Trophoblast cell (in vitro differentiated cells and primary cell): ENCODE measurements around the gene XAB2.

Experiments
- DNase-seq, 2 donors: peaks; one replicate each; pipeline ENCODE4 v3.0.0-alpha.2; 2016
- H2AFZ ChIP-seq: 2 replicates; pipeline ENCODE4 v1.6.1; 2013; ENCODE audit warnings: low read length, moderate library complexity, mild to moderate bottlenecking; ENCODE audit not compliant: insufficient read depth, poor library complexity
- H2AK5ac ChIP-seq: 2 replicates; pipeline ENCODE4 v1.6.1; 2013; ENCODE audit warnings: mild to moderate bottlenecking, low read length
- H2BK120ac ChIP-seq: 2 replicates; pipeline ENCODE4 v1.6.1; 2013; ENCODE audit warnings: low read length, mild to moderate bottlenecking, moderate library complexity; ENCODE audit not compliant: insufficient read depth, poor library complexity
- H2BK12ac ChIP-seq: 2 replicates; pipeline ENCODE4 v1.6.1; 2013; ENCODE audit warnings: mild to moderate bottlenecking, low read length, moderate library complexity
- H2BK5ac ChIP-seq: 2 replicates; pipeline ENCODE4 v1.6.1; 2013; ENCODE audit warnings: low read length, low read depth, moderate library complexity, mild to moderate bottlenecking; ENCODE audit not compliant: poor library complexity
- H3K14ac ChIP-seq: 2 replicates; pipeline ENCODE4 v1.6.1; 2013; ENCODE audit warnings: mild to moderate bottlenecking, low read length
- H3K18ac ChIP-seq: 2 replicates; pipeline ENCODE4 v1.6.1; 2013; ENCODE audit warnings: mild to moderate bottlenecking, low read length
- H3K23ac ChIP-seq: 2 replicates; pipeline ENCODE4 v1.6.1; 2013; ENCODE audit warnings: low read length
- H3K27ac ChIP-seq: 2 replicates; pipeline ENCODE4 v1.5.1; 2013; ENCODE audit warnings: low read depth, mild to moderate bottlenecking, inconsistent platforms, low read length, moderate library complexity
- H3K27me3 ChIP-seq: 2 replicates; pipeline ENCODE4 v1.6.1; 2013; ENCODE audit warnings: inconsistent platforms, mild to moderate bottlenecking, low read length, moderate library complexity; ENCODE audit not compliant: insufficient read depth
- H3K36me3 ChIP-seq, 2 experiments: 1 replicate in 1 of 2; 2 replicates in 1 of 2; pipeline ENCODE4 v1.6.1; 2013; ENCODE audit warnings: low read length in 2 of 2, mild to moderate bottlenecking in 2 of 2, moderate library complexity in 1 of 2; ENCODE audit not compliant: insufficient read depth in 2 of 2, control insufficient read depth in 1 of 2
- H3K4ac ChIP-seq: 2 replicates; pipeline ENCODE4 v1.6.1; 2013; ENCODE audit warnings: low read depth, mild to moderate bottlenecking, low read length, moderate library complexity
- H3K4me1 ChIP-seq, 2 experiments: 1 replicate in 1 of 2; 2 replicates in 1 of 2; pipeline ENCODE4 v1.6.1; 2013; ENCODE audit warnings: low read length in 2 of 2, mild to moderate bottlenecking in 2 of 2, moderate library complexity in 1 of 2; ENCODE audit not compliant: insufficient read depth in 2 of 2, control insufficient read depth in 1 of 2
- H3K4me2 ChIP-seq: 2 replicates; pipeline ENCODE4 v1.6.1; 2013; ENCODE audit warnings: inconsistent platforms, mild to moderate bottlenecking, low read length, moderate library complexity
- H3K4me3 ChIP-seq: 2 replicates; pipeline ENCODE4 v1.5.1; 2013; ENCODE audit warnings: mild to moderate bottlenecking, low read depth, low read length, inconsistent platforms
- H3K79me1 ChIP-seq: one replicate; pipeline ENCODE4 v1.6.1; 2013; ENCODE audit warnings: low read length
- H3K79me2 ChIP-seq: 2 replicates; pipeline ENCODE4 v1.6.1; 2013; ENCODE audit warnings: low read length, mild to moderate bottlenecking; ENCODE audit not compliant: control insufficient read depth, insufficient read depth, poor library complexity
- H3K9ac ChIP-seq: 2 replicates; pipeline ENCODE4 v1.6.1; 2013; ENCODE audit warnings: mild to moderate bottlenecking, low read length
- H3K9me3 ChIP-seq: 2 replicates; pipeline ENCODE4 v1.6.1; 2013; ENCODE audit warnings: low read depth, mild to moderate bottlenecking, control low read depth, inconsistent platforms, low read length; ENCODE audit not compliant: insufficient read depth
- H4K12ac ChIP-seq: 2 replicates; pipeline ENCODE4 v1.6.1; 2013; ENCODE audit warnings: low read depth, mild to moderate bottlenecking, low read length, moderate library complexity
- H4K8ac ChIP-seq: 2 replicates; pipeline ENCODE4 v1.6.1; 2013; ENCODE audit warnings: low read depth, mild to moderate bottlenecking, low read length, moderate library complexity
- H4K91ac ChIP-seq: one replicate; pipeline ENCODE4 v1.6.1; 2013; ENCODE audit warnings: low read depth, mild to moderate bottlenecking, low read length, moderate library complexity
- WGBS: extraction: QIAGEN DNeasy Blood & Tissue Kit; methylation state at CpG from one replicate; pipeline ENCODE4 v1.1.7; 2013; ENCODE audit warnings: missing lambda C conversion rate; ENCODE audit not compliant: insufficient read length, insufficient coverage; ENCODE audit errors: extremely low coverage; 5-methylcytosine and 5-hydroxymethylcytosine counted together

The XAB2 gene

DNA sequence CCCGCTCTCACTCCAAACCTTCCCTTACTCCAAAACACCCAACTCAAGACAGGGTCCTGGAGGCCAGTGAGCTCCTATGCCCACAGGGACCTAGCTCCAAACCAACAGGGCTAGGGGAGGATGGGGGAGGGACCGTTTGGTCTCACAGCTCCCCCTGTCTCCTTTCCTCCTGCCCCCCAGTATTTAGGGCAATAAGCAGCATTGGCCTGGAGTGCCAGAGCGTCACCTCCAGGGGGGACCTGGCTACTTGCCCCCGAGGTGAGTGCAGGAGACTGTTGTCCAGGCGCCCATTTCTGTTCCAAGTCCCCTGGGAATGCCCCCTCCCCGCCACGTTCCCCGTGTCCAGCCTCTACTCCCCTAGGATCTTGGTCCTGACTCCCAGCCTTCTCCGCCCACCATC lies 40.3 kb upstream of the XAB2 start:
- no peak overlapping the region for H3K27ac ChIP-seq
- H3K4ac ChIP-seq = no peak overlapping the region
- peaks cover 11% of the 10 kb centered on the region for H3K27me3 ChIP-seq
- H4K91ac ChIP-seq = no peak overlapping the region
- no peak overlapping the region for H4K8ac ChIP-seq
- no peak for DNase-seq
- no peak overlapping the region for H3K4me3 ChIP-seq
- no peak overlapping the region for H3K9ac ChIP-seq
- H3K4me1 ChIP-seq = no peaks in the 10 kb centered on the region
- no peak overlapping the region for H2AK5ac ChIP-seq
- no peaks in the 10 kb centered on the region for H3K36me3 ChIP-seq
- H3K14ac ChIP-seq = no peak overlapping the region
- no peak overlapping the region for H2BK120ac ChIP-seq
- no peak overlapping the region for H3K4me2 ChIP-seq
- peaks cover 12% of the 10 kb centered on the region for H3K9me3 ChIP-seq
- no peaks in the 10 kb centered on the region for H3K79me1 ChIP-seq
- no peak overlapping the region for H3K18ac ChIP-seq
- no peak overlapping the region for H2BK5ac ChIP-seq
- no peaks in the 10 kb centered on the region for H3K79me2 ChIP-seq
- H2BK12ac ChIP-seq = no peak overlapping the region
- H3K23ac ChIP-seq = no peak overlapping the region
- 100% methylated on average over 1 of the region's 9 CpGs for WGBS
- H2AFZ ChIP-seq = no peak overlapping the region
- H4K12ac ChIP-seq = no peak overlapping the region

DNA sequence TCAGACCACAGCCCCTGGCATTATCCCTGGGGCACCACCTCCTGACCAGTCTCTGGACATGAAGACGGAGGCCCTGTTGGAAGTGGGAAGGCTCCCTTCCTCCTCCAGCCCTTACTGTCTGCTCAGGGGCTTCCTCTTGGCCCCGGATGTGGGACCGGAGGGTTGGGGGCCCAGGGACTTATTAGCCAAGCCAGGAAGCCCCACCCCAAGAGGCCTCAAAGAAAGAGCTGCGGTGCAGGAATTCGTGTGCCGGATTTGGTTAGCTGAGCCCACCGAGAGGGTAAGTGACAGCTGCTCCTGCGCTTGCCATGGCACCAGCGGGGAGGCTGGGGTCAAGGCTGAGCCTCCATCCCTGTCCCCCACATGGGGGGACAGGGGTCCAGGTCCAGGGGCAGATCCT lies 39.5 kb upstream of the XAB2 start, which contains the start of gene RETN:
Gene RETN, plus strand, starts transcription at position 208 of the 400 bp plus-strand sequence. CDS start 278 bp downstream, outside the sequence.
- no peak within 1 kb of the TSS for H3K4me3 ChIP-seq
- no peak within 1 kb of the TSS for H4K91ac ChIP-seq
- H3K4me1 ChIP-seq = no peaks in the 10 kb centered on the region
- H3K9me3 ChIP-seq = peaks cover 12% of the 10 kb centered on the region
- H2BK120ac ChIP-seq = no peak within 1 kb of the TSS
- peaks cover 11% of the 10 kb centered on the region for H3K27me3 ChIP-seq
- WGBS = no CpG with 5 or more reads among the region's 9 CpGs
- no peak within 1 kb of the TSS for H3K4ac ChIP-seq
- no peak for DNase-seq
- H3K79me2 ChIP-seq = no peaks in the 10 kb centered on the region
- H4K8ac ChIP-seq = no peak within 1 kb of the TSS
- H2AFZ ChIP-seq = no peak within 1 kb of the TSS
- H3K79me1 ChIP-seq = no peaks in the 10 kb centered on the region
- no peak within 1 kb of the TSS for H3K18ac ChIP-seq
- H3K36me3 ChIP-seq = no peaks in the 10 kb centered on the region
- H3K14ac ChIP-seq = no peak within 1 kb of the TSS
- no peak within 1 kb of the TSS for H2BK12ac ChIP-seq
- H2AK5ac ChIP-seq = no peak within 1 kb of the TSS
- no peak within 1 kb of the TSS for H3K9ac ChIP-seq
- H3K27ac ChIP-seq = no peak within 1 kb of the TSS
- H4K12ac ChIP-seq = no peak within 1 kb of the TSS
- H3K4me2 ChIP-seq = no peak within 1 kb of the TSS
- H2BK5ac ChIP-seq = no peak within 1 kb of the TSS
- H3K23ac ChIP-seq = no peak within 1 kb of the TSS

- no peak overlapping the region for H3K4me3 ChIP-seq
- H2BK120ac ChIP-seq = no peak overlapping the region
- H3K18ac ChIP-seq = no peak overlapping the region
- no peak overlapping the region for H4K91ac ChIP-seq
- H3K4me2 ChIP-seq = no peak overlapping the region
- H3K4me1 ChIP-seq = no peaks in the 10 kb centered on the region
- H2AFZ ChIP-seq = no peak overlapping the region
- H3K23ac ChIP-seq = no peak overlapping the region
- H3K4ac ChIP-seq = no peak overlapping the region
- no peak overlapping the region for H3K27ac ChIP-seq
- H2BK12ac ChIP-seq = no peak overlapping the region
- H3K79me2 ChIP-seq = no peaks in the 10 kb centered on the region
- no peaks in the 10 kb centered on the region for H3K36me3 ChIP-seq
- H3K27me3 ChIP-seq = peaks cover 5% of the 10 kb centered on the region
- H3K9me3 ChIP-seq = peaks cover 6% of the 10 kb centered on the region
- no peak overlapping the region for H3K14ac ChIP-seq
- WGBS = no CpG with 5 or more reads among the region's 4 CpGs
- H2BK5ac ChIP-seq = no peak overlapping the region
- H2AK5ac ChIP-seq = no peak overlapping the region
- no peak overlapping the region for H3K9ac ChIP-seq
- DNase-seq = no peak
- H3K79me1 ChIP-seq = no peaks in the 10 kb centered on the region
- no peak overlapping the region for H4K12ac ChIP-seq
- no peak overlapping the region for H4K8ac ChIP-seq
These were observed 35.7 kb upstream of the XAB2 start for GRCh38 chr19:7665076-7665475.

DNA sequence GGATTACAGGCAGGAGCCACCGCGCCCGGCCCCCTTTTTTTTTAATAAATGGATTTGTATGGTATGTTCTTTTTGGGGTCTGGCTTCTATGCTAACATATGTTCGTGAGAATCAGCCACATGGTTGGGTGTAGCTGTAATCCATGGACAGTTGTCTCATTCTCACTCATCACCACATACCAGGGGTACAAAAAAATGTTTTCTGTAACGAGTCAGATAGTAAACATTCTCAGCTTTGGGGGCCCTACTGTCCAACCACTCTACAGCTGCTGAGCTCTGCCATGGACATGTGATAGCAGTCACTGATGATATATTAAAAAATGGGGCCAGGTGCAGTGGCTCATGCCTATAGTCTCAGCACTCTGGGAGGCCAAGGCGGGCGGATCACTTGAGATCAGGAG lies 34.4 kb upstream of the XAB2 start:
- no peak overlapping the region for H3K27ac ChIP-seq
- no CpG with 5 or more reads among the region's 7 CpGs for WGBS
- no peak overlapping the region for H2BK12ac ChIP-seq
- H3K14ac ChIP-seq = no peak overlapping the region
- H2AK5ac ChIP-seq = no peak overlapping the region
- no peak for DNase-seq
- H2BK120ac ChIP-seq = no peak overlapping the region
- H4K8ac ChIP-seq = no peak overlapping the region
- no peak overlapping the region for H3K4me2 ChIP-seq
- H3K4me3 ChIP-seq = no peak overlapping the region
- H3K9me3 ChIP-seq = peaks cover 2% of the 10 kb centered on the region
- H3K79me2 ChIP-seq = no peaks in the 10 kb centered on the region
- H3K4ac ChIP-seq = no peak overlapping the region
- no peaks in the 10 kb centered on the region for H3K4me1 ChIP-seq
- H3K36me3 ChIP-seq = no peaks in the 10 kb centered on the region
- H2BK5ac ChIP-seq = no peak overlapping the region
- no peak overlapping the region for H4K91ac ChIP-seq
- no peaks in the 10 kb centered on the region for H3K79me1 ChIP-seq
- H2AFZ ChIP-seq = no peak overlapping the region
- H3K23ac ChIP-seq = no peak overlapping the region
- no peak overlapping the region for H4K12ac ChIP-seq
- H3K27me3 ChIP-seq = peaks cover 1% of the 10 kb centered on the region
- no peak overlapping the region for H3K18ac ChIP-seq
- H3K9ac ChIP-seq = no peak overlapping the region
